GM18868 (cell line): Measurements from ENCODE around the gene IRF2BP1.

Source experiments
- ATAC-seq: cut with Tn5 transposase; IDR thresholded peaks from one replicate; pipeline ENCODE4 v1.9.1; 2021; ENCODE audit warnings: mild to moderate bottlenecking, moderate library complexity; ENCODE audit not compliant: unreplicated experiment

The IRF2BP1 gene

GRCh38 chr19:45885556-45886426 is at the start of gene IRF2BP1:
Gene IRF2BP1 (minus strand): TSS chr19:45886141. CDS start chr19:45885774, 367 bp downstream.
- ATAC-seq = peak; percentile 47

DNA sequence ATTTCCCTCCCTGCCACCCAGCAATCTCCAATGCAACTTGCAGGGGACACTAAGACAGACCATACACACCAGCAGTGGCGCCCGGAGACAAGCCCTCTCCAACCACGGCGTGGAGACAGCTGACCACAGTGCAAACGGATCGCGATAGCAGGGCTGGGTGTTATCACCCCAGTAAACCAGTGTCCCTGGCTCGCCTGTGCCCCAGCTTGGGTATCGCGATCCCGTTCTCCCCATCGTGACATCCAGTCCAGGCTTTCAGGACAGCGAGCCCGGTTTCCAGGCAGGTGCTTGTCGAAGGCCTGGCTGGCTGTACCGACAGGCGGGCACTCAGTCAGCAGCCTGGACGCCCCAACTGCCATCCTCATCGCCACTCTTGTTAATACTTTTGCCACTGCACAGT is 49.3 kb upstream of the IRF2BP1 start:
- ATAC-seq = no peak

DNA sequence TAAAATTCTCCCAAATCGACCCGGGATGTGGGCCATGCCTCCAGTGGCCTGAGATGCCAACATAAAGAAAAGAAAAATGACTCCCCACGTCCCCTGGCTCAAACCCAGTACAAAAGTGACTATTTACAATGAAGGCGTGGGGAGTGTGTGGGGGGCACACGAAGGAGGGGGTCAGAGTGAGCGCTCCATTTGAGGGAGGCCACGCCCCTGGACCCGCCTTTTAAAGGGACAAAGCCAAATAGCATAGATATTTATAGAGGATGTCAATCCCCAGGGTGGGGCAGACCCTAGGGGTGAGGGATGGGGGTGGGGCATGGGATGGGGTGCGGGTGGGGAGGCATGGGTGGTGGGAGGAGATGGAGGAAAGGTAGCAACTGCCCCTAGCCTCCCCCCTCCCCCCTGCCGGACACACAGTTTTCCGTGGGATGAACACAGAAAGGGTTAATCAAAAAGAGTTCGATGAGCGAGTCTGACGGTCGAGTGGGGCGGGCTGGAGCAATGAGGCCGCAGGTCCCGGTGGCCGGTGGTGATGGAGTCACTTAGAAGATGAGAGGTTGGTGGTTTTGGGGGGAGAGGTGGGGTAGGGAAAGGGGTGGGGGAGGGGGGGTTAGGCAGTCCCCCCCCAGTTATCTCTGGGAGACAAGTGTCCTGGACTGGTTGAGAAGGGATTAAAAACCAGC is 48.8 kb upstream of the IRF2BP1 start:
- ATAC-seq = no peak

DNA sequence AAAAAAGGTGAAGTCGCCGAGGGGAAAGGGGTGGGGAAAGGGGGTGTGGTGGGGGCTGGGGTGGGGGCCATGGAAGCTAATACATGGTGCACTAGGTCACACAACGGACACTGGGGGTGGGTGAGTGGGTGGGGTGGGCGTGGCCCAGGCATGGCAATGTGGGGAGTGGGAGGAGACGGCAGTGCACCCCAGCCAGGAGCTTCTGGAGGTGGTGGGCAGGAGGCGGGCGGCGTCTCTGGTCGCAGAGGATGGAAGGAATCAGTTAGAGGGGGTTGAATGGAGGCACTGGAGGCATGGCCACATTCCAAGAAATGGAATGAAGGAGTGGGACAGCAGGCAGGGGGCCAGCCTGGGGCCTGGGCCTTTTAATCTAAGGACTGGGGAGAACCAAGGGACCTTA is 47.8 kb upstream of the IRF2BP1 start:
- no peak for ATAC-seq

DNA sequence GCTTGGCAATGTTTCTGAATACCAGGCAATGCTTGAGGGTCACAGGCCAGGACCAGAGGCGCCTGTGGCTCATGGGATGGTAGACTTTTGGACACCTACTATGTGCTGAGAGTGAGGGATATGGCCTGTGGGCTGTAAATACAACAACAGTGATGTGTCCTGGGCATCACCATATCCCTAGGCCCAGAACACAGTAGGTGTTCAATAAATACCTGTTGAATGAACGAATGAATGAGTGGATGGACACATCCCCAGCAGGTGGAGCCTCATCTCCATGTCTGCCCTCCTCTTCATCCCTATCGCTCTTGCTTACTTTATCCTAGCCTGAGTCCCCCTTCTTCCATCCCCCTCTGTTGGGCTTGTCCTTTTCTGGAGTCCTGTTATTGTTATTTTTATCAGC is 45.1 kb upstream of the IRF2BP1 start:
- no peak for ATAC-seq

DNA sequence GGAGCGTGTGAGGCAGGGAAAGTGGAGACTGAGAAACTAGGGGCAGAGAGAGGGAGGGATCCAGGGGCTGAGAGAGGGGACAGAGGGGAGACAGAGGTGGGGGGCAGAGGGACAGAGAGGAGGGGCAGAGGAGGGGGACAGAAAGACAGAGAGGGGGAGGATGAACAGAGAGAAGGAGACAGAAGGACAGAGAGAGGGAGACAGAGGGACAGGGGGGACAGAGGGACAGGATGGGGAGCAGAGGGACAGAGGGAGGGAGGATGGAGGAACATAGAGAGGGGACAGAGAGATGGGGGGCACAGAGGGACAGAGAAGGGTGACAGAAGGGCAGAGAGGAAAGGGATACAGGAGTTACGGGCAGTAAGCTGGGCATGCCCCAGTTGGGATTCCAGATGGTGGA is 43.3 kb upstream of the IRF2BP1 start:
- no peak for ATAC-seq

DNA sequence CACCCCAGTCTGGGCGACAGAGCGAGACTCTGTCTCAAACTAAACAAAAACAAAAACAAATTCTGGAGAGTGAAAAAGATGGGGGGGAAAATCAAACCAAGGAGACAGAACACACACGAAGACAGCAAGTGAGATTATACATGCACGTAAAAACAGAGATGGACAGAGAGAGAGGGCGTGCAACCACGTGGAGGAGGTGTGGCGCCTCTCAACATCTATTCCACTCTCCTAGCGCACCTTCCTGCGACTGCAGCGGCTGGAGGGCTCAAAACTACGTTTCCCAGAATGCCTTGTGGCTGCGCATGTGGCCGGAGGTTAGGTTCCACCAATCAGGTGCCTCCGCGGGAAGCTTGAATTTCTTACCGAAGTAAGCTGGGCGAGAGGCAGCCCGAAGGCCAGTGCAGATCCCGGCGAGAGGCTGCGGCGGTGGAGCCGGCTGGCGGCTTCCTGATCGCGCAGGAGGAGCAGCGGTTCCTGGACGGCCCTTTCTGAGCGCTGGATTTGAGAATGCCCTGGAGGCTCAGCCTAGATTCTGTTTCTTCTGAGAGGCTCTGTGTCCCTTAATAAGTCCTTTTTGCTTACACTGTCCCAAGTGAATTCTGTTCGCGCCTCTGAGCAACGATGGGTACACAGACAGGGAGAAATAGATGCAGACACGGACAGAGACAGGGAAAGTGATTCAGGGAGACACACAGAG is 41.8 kb upstream of the IRF2BP1 start:
- peak; percentile 66 for ATAC-seq

- ATAC-seq = no peak
Observed at GRCh38 chr19:45924891-45925447, 39.0 kb upstream of the IRF2BP1 start.

DNA sequence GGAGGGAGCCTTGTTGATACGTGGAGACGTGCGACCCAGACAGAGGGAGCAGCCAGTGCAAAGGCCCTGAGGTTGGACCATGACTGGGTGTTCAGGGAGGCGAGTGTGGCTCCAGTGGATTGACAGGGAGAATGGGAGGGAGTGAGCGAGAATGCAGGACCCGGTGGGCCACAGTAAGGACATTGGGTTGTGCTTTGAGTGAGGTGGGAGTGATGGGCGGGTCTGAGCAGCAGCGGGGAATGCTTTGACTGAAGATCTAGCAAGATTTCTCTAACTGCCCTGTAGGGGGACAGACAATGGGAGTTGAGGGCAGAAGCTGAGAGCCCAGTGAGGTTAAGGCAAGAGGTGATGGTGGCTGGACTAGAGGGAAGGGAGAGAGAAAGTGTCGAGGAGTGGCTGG is 36.3 kb upstream of the IRF2BP1 start:
- ATAC-seq = no peak

GRCh38 chr19:45920458-45920857 is 34.5 kb upstream of the IRF2BP1 start:
- ATAC-seq = no peak

- no peak for ATAC-seq
Observed at GRCh38 chr19:45919678-45920077, 33.7 kb upstream of the IRF2BP1 start.

- no peak for ATAC-seq
Observed at GRCh38 chr19:45918721-45919120, 32.8 kb upstream of the IRF2BP1 start.

DNA sequence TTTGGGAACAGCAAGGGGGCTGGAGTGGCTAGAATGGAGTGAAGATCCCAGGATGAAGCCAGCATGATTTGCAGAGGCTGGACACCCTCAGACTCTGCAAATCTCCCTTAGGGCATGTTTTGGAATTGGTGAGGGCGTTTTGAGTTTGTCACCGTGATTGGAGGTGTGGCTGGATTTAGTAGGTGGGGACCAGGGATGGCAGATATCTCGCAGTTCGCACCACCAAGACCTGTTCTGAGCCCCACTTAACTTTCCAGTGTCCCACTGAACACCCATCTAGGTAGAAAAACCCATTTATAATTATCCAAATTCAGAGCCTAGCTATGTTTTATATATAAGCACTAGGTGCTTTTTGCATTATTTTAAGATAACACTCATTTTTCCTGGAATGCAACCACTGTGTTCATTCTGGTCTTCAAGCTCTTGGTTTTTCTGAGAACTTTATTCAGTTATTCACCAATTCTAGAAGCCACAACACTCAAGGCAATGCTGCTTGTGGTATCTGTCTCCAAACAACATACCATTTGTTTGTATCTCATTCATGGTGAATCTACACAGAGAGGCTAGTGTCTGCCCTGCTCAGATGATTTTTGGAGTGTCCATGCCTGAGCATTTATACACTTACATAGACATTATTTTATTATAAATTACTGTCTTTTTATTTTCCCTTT is 31.6 kb upstream of the IRF2BP1 start:
- ATAC-seq = no peak

DNA sequence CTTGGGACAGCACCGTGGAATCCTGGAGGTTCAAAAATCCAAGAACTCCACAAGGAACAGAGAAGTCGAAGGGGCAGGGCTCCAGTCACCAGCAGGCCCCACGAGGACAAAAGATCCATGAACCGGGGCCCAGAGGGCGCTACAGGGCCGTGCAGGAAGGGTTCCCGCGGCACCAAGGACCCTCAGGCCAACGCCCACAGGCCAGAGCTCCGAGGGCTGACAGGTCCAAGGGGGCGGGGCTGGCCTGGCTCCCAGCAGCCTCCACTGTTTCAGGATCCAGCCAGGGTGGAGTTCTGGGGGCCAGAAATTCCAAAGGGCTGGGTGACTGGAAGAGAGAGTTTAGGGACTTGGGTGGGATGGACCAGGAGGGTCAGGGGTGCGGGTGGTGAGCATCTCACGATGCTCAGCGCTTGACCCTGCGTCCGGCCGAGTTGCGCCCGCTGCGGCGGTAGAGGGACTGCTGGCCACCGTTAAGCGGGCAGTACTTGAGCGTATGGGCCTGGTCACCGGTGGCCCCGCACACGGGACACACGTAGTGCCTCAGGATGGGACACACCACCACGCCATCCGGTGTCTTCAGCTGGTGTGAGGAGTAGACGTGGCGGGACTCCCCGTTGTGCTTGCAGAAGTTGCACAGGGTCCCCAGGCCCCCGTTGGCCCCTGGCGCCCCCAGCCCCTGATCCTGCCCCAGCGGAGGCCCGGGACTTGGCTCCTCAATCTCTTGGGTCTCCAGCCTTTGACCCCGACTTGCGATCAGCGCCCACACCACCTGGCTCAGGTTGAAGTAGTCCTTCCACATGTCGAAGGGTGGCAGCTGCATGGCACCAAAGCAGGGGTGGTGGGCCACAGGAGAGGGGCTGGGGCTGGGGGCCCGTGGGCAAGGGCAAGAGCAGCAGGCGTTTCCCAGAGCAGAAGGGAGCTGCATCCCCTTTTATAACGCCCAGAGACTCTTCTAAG is 28.2 kb upstream of the IRF2BP1 start, which contains the start of gene NANOS2:
Gene NANOS2, minus strand, starts transcription at position 905 of the 957 bp plus-strand sequence. Its CDS starts 85 bp downstream, at position 820.
- no peak for ATAC-seq

DNA sequence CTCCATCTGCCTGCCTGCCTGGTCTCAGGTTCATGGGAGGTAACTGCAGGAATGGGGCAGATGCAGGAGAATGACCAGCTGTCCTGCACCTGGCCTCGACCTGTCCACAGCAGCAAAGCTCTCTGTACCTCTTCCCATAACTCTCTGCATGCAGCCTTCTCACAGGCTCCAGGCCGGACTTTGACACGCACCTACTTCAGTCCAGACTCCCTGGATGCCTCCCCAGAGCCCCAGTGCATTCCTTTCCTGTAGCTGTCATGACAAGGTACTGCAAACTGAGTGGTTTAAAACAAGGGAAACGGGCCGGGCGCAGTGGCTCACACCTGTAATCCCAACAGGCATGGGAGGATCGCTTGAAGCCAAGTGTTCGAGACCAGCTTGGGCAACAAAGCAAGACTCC is 25.4 kb upstream of the IRF2BP1 start:
- ATAC-seq = no peak

GRCh38 chr19:45908956-45909355 is 23.0 kb upstream of the IRF2BP1 start:
- no peak for ATAC-seq

DNA sequence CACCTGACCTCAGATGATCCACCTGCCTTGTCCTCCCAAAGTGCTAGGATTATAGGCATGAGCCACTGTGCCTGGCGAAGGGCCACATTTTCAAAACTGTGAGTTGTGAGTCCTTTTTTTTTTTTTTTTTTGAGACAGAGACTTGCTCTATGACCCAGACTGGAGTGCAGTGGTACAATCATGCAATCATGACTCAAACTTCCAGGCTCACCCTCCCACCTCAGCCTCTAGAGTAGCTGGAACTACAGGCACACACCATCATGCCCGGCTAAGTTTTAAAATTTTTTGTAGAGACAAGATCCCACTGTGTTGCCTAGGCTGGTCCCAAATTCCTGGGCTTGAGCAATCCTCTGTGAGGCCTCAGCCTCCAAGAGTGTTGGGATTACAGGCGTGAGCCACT is 20.3 kb upstream of the IRF2BP1 start:
- ATAC-seq = no peak

GRCh38 chr19:45905011-45905410 is 19.1 kb upstream of the IRF2BP1 start:
- no peak for ATAC-seq
